HG03432 (cell line): ENCODE data around the gene TBC1D7.

Source experiments
- ATAC-seq: cut with Tn5 transposase; IDR thresholded peaks from one replicate; pipeline ENCODE4 v1.9.1; 2021; ENCODE audit warnings: mild to moderate bottlenecking, moderate library complexity; ENCODE audit not compliant: unreplicated experiment

The TBC1D7 gene

GRCh38 chr6:13296536-13296997 lies 31.8 kb downstream of the TBC1D7 start:
- ATAC-seq: no peak

- ATAC-seq: no peak
These were observed 32.8 kb downstream of the TBC1D7 start for GRCh38 chr6:13295576-13295975.

- no peak for ATAC-seq
These were observed 33.8 kb downstream of the TBC1D7 start for GRCh38 chr6:13294499-13295069.

GRCh38 chr6:13292774-13293173 lies 35.6 kb downstream of the TBC1D7 start:
- no peak for ATAC-seq

- ATAC-seq: no peak
These were observed 38.0 kb downstream of the TBC1D7 start for GRCh38 chr6:13290335-13290734.

- ATAC-seq: no peak
These were observed 38.5 kb downstream of the TBC1D7 start for GRCh38 chr6:13289789-13290318.

- ATAC-seq: no peak
These were observed 39.4 kb downstream of the TBC1D7 start for GRCh38 chr6:13288969-13289391.

GRCh38 chr6:13288481-13288880 lies 39.9 kb downstream of the TBC1D7 start:
- no peak for ATAC-seq

- no peak for ATAC-seq
These were observed 41.2 kb downstream of the TBC1D7 start for GRCh38 chr6:13287104-13287503.

- ATAC-seq: peak; percentile 50
These were observed 42.2 kb downstream of the TBC1D7 start for GRCh38 chr6:13286181-13286580.

GRCh38 chr6:13285705-13286104 lies 42.6 kb downstream of the TBC1D7 start:
- ATAC-seq: no peak

- ATAC-seq: no peak
These were observed 43.7 kb downstream of the TBC1D7 start for GRCh38 chr6:13284646-13285045.

GRCh38 chr6:13283331-13283730 lies 45.0 kb downstream of the TBC1D7 start:
- ATAC-seq: no peak

- ATAC-seq: no peak
These were observed 45.8 kb downstream of the TBC1D7 start for GRCh38 chr6:13282393-13283069.

GRCh38 chr6:13281686-13282085 lies 46.7 kb downstream of the TBC1D7 start:
- no peak for ATAC-seq

GRCh38 chr6:13280254-13280653 lies 48.1 kb downstream of the TBC1D7 start:
- no peak for ATAC-seq

GRCh38 chr6:13278991-13279390 lies 49.3 kb downstream of the TBC1D7 start:
- no peak for ATAC-seq

GRCh38 chr6:13278164-13278563 lies 50.2 kb downstream of the TBC1D7 start:
- ATAC-seq: no peak

- no peak for ATAC-seq
These were observed 51.1 kb downstream of the TBC1D7 start for GRCh38 chr6:13277231-13277630.

GRCh38 chr6:13275435-13275989 lies 52.8 kb downstream of the TBC1D7 start:
- no peak for ATAC-seq

- no peak for ATAC-seq
These were observed 53.5 kb downstream of the TBC1D7 start for GRCh38 chr6:13274707-13275434.
